ENCODE results near the gene TNS3.

TNS3 gene

GRCh38 chr7:47236480-47237129 lies 345.3 kb downstream of the TNS3 start:
- no peaks in the 10 kb centered on the region for H3K9me3 ChIP-seq (replicated peaks; ENCODE audit: insufficient read depth, low read length)
- H3K27me3 ChIP-seq (replicated peaks; ENCODE audit: insufficient read depth, low read length): no peaks in the 10 kb centered on the region

GRCh38 chr7:47233996-47234395 lies 347.9 kb downstream of the TNS3 start:
- no peak overlapping the region for H2AFZ ChIP-seq (ENCODE audit: low read length)
- H3F3A ChIP-seq (ENCODE audit: insufficient read depth, low read length): no peaks in the 10 kb centered on the region
- H3K4me2 ChIP-seq (ENCODE audit: low read depth, low read length): no peak overlapping the region
- no peaks in the 10 kb centered on the region for H3K36me3 ChIP-seq (replicated peaks; ENCODE audit: insufficient read depth, low read length)
- no peaks in the 10 kb centered on the region for H3K4me1 ChIP-seq (ENCODE audit: low read length)
- H3K9ac ChIP-seq (ENCODE audit: low read length): no peak overlapping the region
- H4K20me1 ChIP-seq (ENCODE audit: insufficient read depth, low read length): no peaks in the 10 kb centered on the region
- no peaks in the 10 kb centered on the region for H3K9me3 ChIP-seq (replicated peaks; ENCODE audit: insufficient read depth, low read length)
- no peak overlapping the region for H3K4me3 ChIP-seq (ENCODE audit: low read length)
- no peak for DNase-seq
- no peaks in the 10 kb centered on the region for H3K9me2 ChIP-seq (replicated peaks; ENCODE audit: insufficient read depth, low read length)
- no peaks in the 10 kb centered on the region for H3K79me2 ChIP-seq (ENCODE audit: low read length)
- H3K27ac ChIP-seq (ENCODE audit: low read length): no peak overlapping the region
- H3K27me3 ChIP-seq (replicated peaks; ENCODE audit: insufficient read depth, low read length): no peaks in the 10 kb centered on the region
- TF ChIP-seq EZH2 (optimal IDR thresholded peaks at IDR 0.05; ENCODE audit: low read depth, low read length): no peak
- TF ChIP-seq, protein P1, sequence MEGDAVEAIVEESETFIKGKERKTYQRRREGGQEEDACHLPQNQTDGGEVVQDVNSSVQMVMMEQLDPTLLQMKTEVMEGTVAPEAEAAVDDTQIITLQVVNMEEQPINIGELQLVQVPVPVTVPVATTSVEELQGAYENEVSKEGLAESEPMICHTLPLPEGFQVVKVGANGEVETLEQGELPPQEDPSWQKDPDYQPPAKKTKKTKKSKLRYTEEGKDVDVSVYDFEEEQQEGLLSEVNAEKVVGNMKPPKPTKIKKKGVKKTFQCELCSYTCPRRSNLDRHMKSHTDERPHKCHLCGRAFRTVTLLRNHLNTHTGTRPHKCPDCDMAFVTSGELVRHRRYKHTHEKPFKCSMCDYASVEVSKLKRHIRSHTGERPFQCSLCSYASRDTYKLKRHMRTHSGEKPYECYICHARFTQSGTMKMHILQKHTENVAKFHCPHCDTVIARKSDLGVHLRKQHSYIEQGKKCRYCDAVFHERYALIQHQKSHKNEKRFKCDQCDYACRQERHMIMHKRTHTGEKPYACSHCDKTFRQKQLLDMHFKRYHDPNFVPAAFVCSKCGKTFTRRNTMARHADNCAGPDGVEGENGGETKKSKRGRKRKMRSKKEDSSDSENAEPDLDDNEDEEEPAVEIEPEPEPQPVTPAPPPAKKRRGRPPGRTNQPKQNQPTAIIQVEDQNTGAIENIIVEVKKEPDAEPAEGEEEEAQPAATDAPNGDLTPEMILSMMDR (IDR thresholded peaks at IDR 0.05; ENCODE audit: low read length): no peak
- no peak for TF ChIP-seq EZH2phosphoT487 (IDR thresholded peaks at IDR 0.05; ENCODE audit: low read length)

More at GRCh38 chr7:47236480-47237129, 345.3 kb downstream of the TNS3 start:
- no peak overlapping the region for H2AFZ ChIP-seq (ENCODE audit: low read length)
- no peak overlapping the region for H3K9ac ChIP-seq (ENCODE audit: low read length)
- H3K4me3 ChIP-seq (ENCODE audit: low read length): no peak overlapping the region
- H3K36me3 ChIP-seq (replicated peaks; ENCODE audit: insufficient read depth, low read length): no peaks in the 10 kb centered on the region
- TF ChIP-seq EZH2phosphoT487 (IDR thresholded peaks at IDR 0.05; ENCODE audit: low read length) (no peak), EZH2 (optimal IDR thresholded peaks at IDR 0.05; ENCODE audit: low read depth, low read length) (no peak)
- TF ChIP-seq, protein P1 (IDR thresholded peaks at IDR 0.05; ENCODE audit: low read length): no peak
- H3K4me2 ChIP-seq (ENCODE audit: low read depth, low read length): no peak overlapping the region
- no peaks in the 10 kb centered on the region for H3K79me2 ChIP-seq (ENCODE audit: low read length)
- H3K9me2 ChIP-seq (replicated peaks; ENCODE audit: insufficient read depth, low read length): no peaks in the 10 kb centered on the region
- H3K27ac ChIP-seq (ENCODE audit: low read length): no peak overlapping the region
- no peaks in the 10 kb centered on the region for H3F3A ChIP-seq (ENCODE audit: insufficient read depth, low read length)
- H3K4me1 ChIP-seq (ENCODE audit: low read length): no peaks in the 10 kb centered on the region
- no peak for DNase-seq
- H4K20me1 ChIP-seq (ENCODE audit: insufficient read depth, low read length): no peaks in the 10 kb centered on the region

DNA sequence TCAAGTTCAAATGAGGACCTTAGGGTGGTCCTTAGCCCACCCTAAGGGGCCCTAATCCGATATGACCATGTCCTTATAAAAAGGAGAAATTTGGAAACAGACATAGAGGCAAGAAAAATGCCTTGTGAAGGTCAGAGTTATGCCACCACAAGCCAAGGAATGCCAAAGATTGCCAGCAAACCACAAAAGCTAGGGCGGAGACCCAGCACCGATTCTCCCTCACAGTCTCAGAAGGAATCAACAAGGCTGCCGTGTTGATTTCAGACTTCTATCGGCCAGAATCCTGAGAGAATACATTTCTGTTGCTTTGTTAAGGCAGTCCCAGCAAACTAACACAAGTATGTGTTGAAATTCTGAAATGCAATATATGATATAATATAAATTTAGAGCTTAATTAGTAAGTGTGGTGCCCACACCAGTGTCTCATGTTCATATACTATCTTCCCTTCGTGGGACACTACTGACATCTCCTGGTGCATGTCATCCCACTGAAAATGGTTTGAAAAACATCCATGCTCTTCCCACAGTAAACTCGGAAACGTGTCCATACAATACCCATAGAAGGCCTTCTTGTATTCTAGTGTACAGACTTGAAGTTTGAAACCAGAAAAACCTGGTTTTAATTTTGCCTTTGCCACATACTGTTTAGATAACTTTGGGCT lies 349.0 kb downstream of the TNS3 start:
- DNase-seq: no peak
- no peak overlapping the region for H3K9ac ChIP-seq (ENCODE audit: low read length)
- no peak overlapping the region for H2AFZ ChIP-seq (ENCODE audit: low read length)
- H3K9me2 ChIP-seq (replicated peaks; ENCODE audit: insufficient read depth, low read length): no peaks in the 10 kb centered on the region
- no peaks in the 10 kb centered on the region for H3K36me3 ChIP-seq (replicated peaks; ENCODE audit: insufficient read depth, low read length)
- H3K4me3 ChIP-seq (ENCODE audit: low read length): no peak overlapping the region
- H4K20me1 ChIP-seq (ENCODE audit: insufficient read depth, low read length): no peaks in the 10 kb centered on the region
- H3K27ac ChIP-seq (ENCODE audit: low read length): no peak overlapping the region
- H3K27me3 ChIP-seq (replicated peaks; ENCODE audit: insufficient read depth, low read length): no peaks in the 10 kb centered on the region
- no peaks in the 10 kb centered on the region for H3F3A ChIP-seq (ENCODE audit: insufficient read depth, low read length)
- no peaks in the 10 kb centered on the region for H3K79me2 ChIP-seq (ENCODE audit: low read length)
- no peaks in the 10 kb centered on the region for H3K4me1 ChIP-seq (ENCODE audit: low read length)
- H3K9me3 ChIP-seq (replicated peaks; ENCODE audit: insufficient read depth, low read length): no peaks in the 10 kb centered on the region
- H3K4me2 ChIP-seq (ENCODE audit: low read depth, low read length): no peak overlapping the region
- TF ChIP-seq, protein P1 (IDR thresholded peaks at IDR 0.05; ENCODE audit: low read length): no peak
- TF ChIP-seq EZH2 (optimal IDR thresholded peaks at IDR 0.05; ENCODE audit: low read depth, low read length) (no peak), EZH2phosphoT487 (IDR thresholded peaks at IDR 0.05; ENCODE audit: low read length) (no peak)
